GM15510 (cell line): Measurements from ENCODE around the gene ENTPD8.
A peak's percentile ranks its signal among the peaks of the same experiment; 100 is the strongest.

Source experiments
- POLR2A ChIP-seq: IDR thresholded peaks from 3 replicates; pipeline ENCODE4 v1.6.1; 2011; ENCODE audit warnings: borderline replicate concordance; ENCODE audit not compliant: insufficient read length; ENCODE audit errors: extremely low read depth

The ENTPD8 gene

GRCh38 chr9:137465000-137465719 lies 24.0 kb upstream of the ENTPD8 start:
- TF ChIP-seq POLR2A = no peak

- TF ChIP-seq POLR2A = no peak
These were observed 23.3 kb upstream of the ENTPD8 start for GRCh38 chr9:137464291-137464999.

GRCh38 chr9:137463931-137464290 lies 22.8 kb upstream of the ENTPD8 start:
- TF ChIP-seq POLR2A = no peak

GRCh38 chr9:137462986-137463930 lies 22.1 kb upstream of the ENTPD8 start:
- TF ChIP-seq POLR2A = no peak

GRCh38 chr9:137462396-137462985 lies 21.3 kb upstream of the ENTPD8 start:
- no peak for TF ChIP-seq POLR2A

- TF ChIP-seq POLR2A = no peak
These were observed 20.7 kb upstream of the ENTPD8 start for GRCh38 chr9:137461663-137462395.

- TF ChIP-seq POLR2A = no peak
These were observed 20.1 kb upstream of the ENTPD8 start for GRCh38 chr9:137461316-137461662.

GRCh38 chr9:137460363-137461315 lies 19.5 kb upstream of the ENTPD8 start:
- no peak for TF ChIP-seq POLR2A

GRCh38 chr9:137459601-137460362 lies 18.6 kb upstream of the ENTPD8 start:
- no peak for TF ChIP-seq POLR2A

- TF ChIP-seq POLR2A = peak; percentile 75
These were observed 18.0 kb upstream of the ENTPD8 start, which contains the start of gene NSMF for GRCh38 chr9:137459152-137459600. TSS of gene NSMF (minus strand) at chr9:137459334. CDS start at chr9:137459102, 232 bp downstream.

- no peak for TF ChIP-seq POLR2A
These were observed 17.3 kb upstream of the ENTPD8 start for GRCh38 chr9:137458194-137459151.
